OCI-LY1 (cell line): Measurements from ENCODE around the gene MRPL24.

ENCODE experiments used
- H2AFZ ChIP-seq: fragments of 200-600 bp; sonication (generic), shearing (Covaris generic); 2 replicates; pipeline ENCODE4 v1.6.0; 2014; ENCODE audit warnings: antibody characterized with exemption, mild to moderate bottlenecking, low read length
- H3F3A ChIP-seq: fragments of 200-600 bp; sonication (generic), shearing (Covaris generic); 2 replicates; pipeline ENCODE4 v1.6.0; 2014; ENCODE audit warnings: mild to moderate bottlenecking, antibody characterized with exemption, low read length, moderate library complexity; ENCODE audit not compliant: insufficient read depth
- H3K27ac ChIP-seq: fragments of 200-600 bp; sonication (generic); 2 replicates; pipeline ENCODE4 v1.5.1; 2014; ENCODE audit warnings: low read length, mixed run types, mild to moderate bottlenecking, low read depth; ENCODE audit not compliant: poor library complexity, severe bottlenecking
- H3K27me3 ChIP-seq: fragments of 200-600 bp; sonication (generic); 2 replicates; pipeline ENCODE4 v1.6.0; 2014; ENCODE audit warnings: antibody characterized with exemption, mild to moderate bottlenecking, low read length, moderate library complexity; ENCODE audit not compliant: insufficient read depth
- H3K36me3 ChIP-seq: fragments of 200-600 bp; sonication (generic); 2 replicates; pipeline ENCODE4 v1.6.1; 2014; ENCODE audit warnings: mild to moderate bottlenecking, antibody characterized with exemption, low read length, moderate library complexity, mixed read lengths; ENCODE audit not compliant: insufficient read depth
- H3K4me1 ChIP-seq: fragments of 200-600 bp; sonication (generic); 2 replicates; pipeline ENCODE4 v1.5.1; 2014; ENCODE audit warnings: mild to moderate bottlenecking, low read length, moderate library complexity; ENCODE audit not compliant: insufficient read depth, severe bottlenecking
- H3K4me2 ChIP-seq: fragments of 200-600 bp; sonication (generic), shearing (Covaris generic); 2 replicates; pipeline ENCODE4 v1.6.1; 2014; ENCODE audit warnings: low read length
- H3K4me3 ChIP-seq: fragments of 200-600 bp; sonication (generic); 2 replicates; pipeline ENCODE4 v1.5.1; 2014; ENCODE audit warnings: low read length, low read depth, mild to moderate bottlenecking, mixed read lengths; ENCODE audit not compliant: poor library complexity, severe bottlenecking
- H3K79me2 ChIP-seq: fragments of 200-600 bp; shearing (Covaris generic); 2 replicates; pipeline ENCODE4 v1.6.1; 2016; ENCODE audit warnings: mixed run types, low read length, mixed read lengths; ENCODE audit not compliant: insufficient read depth
- H3K9ac ChIP-seq: fragments of 200-600 bp; sonication (generic), shearing (Covaris generic); 2 replicates; pipeline ENCODE4 v1.6.1; 2014; ENCODE audit warnings: mild to moderate bottlenecking, low read length, mixed read lengths
- H3K9me2 ChIP-seq: fragments of 200-600 bp; sonication (generic), shearing (Covaris generic); 2 replicates; pipeline ENCODE4 v1.6.1; 2014; ENCODE audit warnings: low read depth, mild to moderate bottlenecking, low read length, mixed read lengths
- H3K9me3 ChIP-seq: fragments of 200-600 bp; shearing (Covaris generic); 2 replicates; pipeline ENCODE4 v1.6.1; 2014; ENCODE audit warnings: low read length, mixed read lengths
- H4K20me1 ChIP-seq: fragments of 200-600 bp; sonication (generic), shearing (Covaris generic); 2 replicates; pipeline ENCODE4 v1.6.0; 2016; ENCODE audit warnings: mild to moderate bottlenecking, low read length; ENCODE audit not compliant: insufficient read depth
- EZH2 ChIP-seq: fragments of 200-600 bp; sonication (generic), shearing (Covaris generic); IDR thresholded peaks from 2 replicates; pipeline ENCODE4 v1.8.0; 2017; ENCODE audit warnings: borderline replicate concordance, mixed run types, mild to moderate bottlenecking, antibody characterized with exemption, low read length, moderate library complexity, mixed read lengths
- TF ChIP-seq, protein P1 (sequence below): fragments of 200-600 bp; sonication (generic), shearing (Covaris generic); IDR thresholded peaks from 2 replicates; pipeline ENCODE4 v1.5.1; 2017; ENCODE audit warnings: mild to moderate bottlenecking, antibody characterized with exemption, low read length, moderate library complexity, mixed read lengths

Gene MRPL24

DNA sequence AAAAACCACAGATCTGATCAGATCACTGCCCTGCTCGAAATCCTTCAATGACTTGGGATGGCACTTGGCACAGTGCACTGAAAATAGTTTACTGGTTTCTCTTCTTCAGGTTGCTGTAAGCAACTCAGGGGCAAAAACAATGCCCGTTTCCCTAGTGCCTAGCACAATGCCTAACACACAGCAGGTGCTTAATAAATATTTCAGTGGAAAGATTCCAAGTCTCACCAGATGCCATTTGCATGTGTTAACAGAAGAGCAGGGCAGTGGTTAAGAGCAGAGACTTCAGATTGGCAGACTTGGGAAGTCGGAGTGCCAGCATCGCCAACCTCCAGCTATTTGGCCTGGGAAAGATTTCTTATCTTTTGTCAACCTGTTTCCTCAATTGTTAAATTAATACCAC lies 23.5 kb downstream of the MRPL24 start:
- H3K36me3 ChIP-seq, result peaks cover 31% of the 10 kb centered on the region
- no peaks in the 10 kb centered on the region; the same call in 1 of the 2 replicates for H4K20me1 ChIP-seq
- H3K4me2 ChIP-seq, result no peak overlapping the region
- no peaks in the 10 kb centered on the region for H3K27me3 ChIP-seq
- no peaks in the 10 kb centered on the region for H3K9me3 ChIP-seq
- H3K4me3 ChIP-seq, result no peak overlapping the region
- no peaks in the 10 kb centered on the region for H3F3A ChIP-seq
- H3K4me1 ChIP-seq, result no peaks in the 10 kb centered on the region
- no peak overlapping the region for H3K27ac ChIP-seq
- H3K9ac ChIP-seq, result no peak overlapping the region
- TF ChIP-seq, protein P1, sequence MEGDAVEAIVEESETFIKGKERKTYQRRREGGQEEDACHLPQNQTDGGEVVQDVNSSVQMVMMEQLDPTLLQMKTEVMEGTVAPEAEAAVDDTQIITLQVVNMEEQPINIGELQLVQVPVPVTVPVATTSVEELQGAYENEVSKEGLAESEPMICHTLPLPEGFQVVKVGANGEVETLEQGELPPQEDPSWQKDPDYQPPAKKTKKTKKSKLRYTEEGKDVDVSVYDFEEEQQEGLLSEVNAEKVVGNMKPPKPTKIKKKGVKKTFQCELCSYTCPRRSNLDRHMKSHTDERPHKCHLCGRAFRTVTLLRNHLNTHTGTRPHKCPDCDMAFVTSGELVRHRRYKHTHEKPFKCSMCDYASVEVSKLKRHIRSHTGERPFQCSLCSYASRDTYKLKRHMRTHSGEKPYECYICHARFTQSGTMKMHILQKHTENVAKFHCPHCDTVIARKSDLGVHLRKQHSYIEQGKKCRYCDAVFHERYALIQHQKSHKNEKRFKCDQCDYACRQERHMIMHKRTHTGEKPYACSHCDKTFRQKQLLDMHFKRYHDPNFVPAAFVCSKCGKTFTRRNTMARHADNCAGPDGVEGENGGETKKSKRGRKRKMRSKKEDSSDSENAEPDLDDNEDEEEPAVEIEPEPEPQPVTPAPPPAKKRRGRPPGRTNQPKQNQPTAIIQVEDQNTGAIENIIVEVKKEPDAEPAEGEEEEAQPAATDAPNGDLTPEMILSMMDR, result no peak
- TF ChIP-seq EZH2, result no peak
- no peaks in the 10 kb centered on the region for H3K79me2 ChIP-seq
- no peak overlapping the region for H2AFZ ChIP-seq
- H3K9me2 ChIP-seq, result no peaks in the 10 kb centered on the region

DNA sequence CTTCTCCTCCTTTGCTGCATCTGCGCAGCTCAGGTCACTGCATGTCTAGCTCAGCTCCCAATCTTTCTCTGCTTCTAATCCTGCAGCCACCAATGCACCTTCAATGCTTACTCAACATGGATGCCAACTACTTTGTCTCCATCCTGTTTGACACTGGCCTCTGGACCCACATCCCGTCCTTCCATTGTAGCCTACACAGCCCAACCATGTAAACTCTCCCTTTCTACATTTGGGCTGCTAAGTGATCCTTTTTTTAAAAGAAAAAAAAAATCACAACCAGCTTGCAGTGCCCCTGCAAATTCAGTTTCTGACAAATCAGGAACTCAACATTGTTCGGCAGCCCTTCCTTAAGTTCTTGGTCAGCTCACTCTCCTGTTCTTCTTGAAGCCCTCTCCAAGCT lies 26.1 kb downstream of the MRPL24 start:
- Histone ChIP-seq H2AFZ (no peak overlapping the region), H3K36me3 (peaks cover 9% of the 10 kb centered on the region), H3K9ac (no peak overlapping the region), H4K20me1 (no peaks in the 10 kb centered on the region; the same call in 1 of the 2 replicates), H3K9me3 (no peaks in the 10 kb centered on the region), H3K4me3 (no peak overlapping the region), H3K4me2 (no peak overlapping the region), H3K27me3 (no peaks in the 10 kb centered on the region), H3F3A (no peaks in the 10 kb centered on the region), H3K27ac (no peak overlapping the region), H3K9me2 (no peaks in the 10 kb centered on the region), H3K4me1 (no peaks in the 10 kb centered on the region), H3K79me2 (no peaks in the 10 kb centered on the region)
- no peak for TF ChIP-seq EZH2
- TF ChIP-seq, protein P1, result no peak

DNA sequence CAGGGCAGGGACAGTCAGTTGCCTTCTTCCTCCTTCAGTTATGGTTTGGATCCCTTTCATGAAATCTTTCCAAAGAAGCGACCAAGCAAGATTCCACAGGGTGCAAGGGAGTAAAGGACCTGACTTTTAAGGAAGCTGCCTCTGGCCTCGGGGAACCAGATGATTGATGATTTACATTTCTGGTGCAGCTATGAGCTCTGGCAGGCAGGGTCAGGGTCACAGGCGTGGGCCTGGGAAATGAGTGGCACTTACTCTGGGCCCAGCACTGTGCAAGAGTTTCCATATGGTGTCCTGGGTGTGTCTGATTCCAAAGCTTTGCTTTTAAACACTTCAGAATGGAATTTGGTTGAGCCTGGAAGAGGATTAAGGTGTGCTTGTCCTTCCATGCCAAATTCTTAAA lies 28.3 kb downstream of the MRPL24 start:
- Histone ChIP-seq H3K4me1 (no peaks in the 10 kb centered on the region), H3F3A (no peaks in the 10 kb centered on the region), H3K36me3 (no peaks in the 10 kb centered on the region; the same call in 1 of the 2 replicates), H2AFZ (no peak overlapping the region), H3K4me3 (no peak overlapping the region), H3K27me3 (no peaks in the 10 kb centered on the region), H3K27ac (no peak overlapping the region), H3K4me2 (no peak overlapping the region), H3K9me3 (no peaks in the 10 kb centered on the region), H3K9me2 (no peaks in the 10 kb centered on the region), H4K20me1 (no peaks in the 10 kb centered on the region), H3K9ac (no peak overlapping the region), H3K79me2 (no peaks in the 10 kb centered on the region)
- TF ChIP-seq, protein P1, result no peak
- TF ChIP-seq EZH2, result no peak
